Neuronal stem cell (in vitro differentiated cells): ENCODE data around the gene MED4.

ENCODE experiments used
- DNase-seq: peaks from one replicate; pipeline ENCODE4 v3.0.0-alpha.2; 2013; ENCODE audit warnings: low spot score
- H2AFZ ChIP-seq: one replicate; pipeline ENCODE4 v1.6.1; 2013; ENCODE audit warnings: mild to moderate bottlenecking, low read length, inconsistent platforms
- H2AK5ac ChIP-seq: 2 replicates; pipeline ENCODE4 v1.6.1; 2013; ENCODE audit warnings: low read depth, mild to moderate bottlenecking, inconsistent platforms, low read length, moderate library complexity, mixed read lengths
- H2BK120ac ChIP-seq: 2 replicates; pipeline ENCODE4 v1.6.1; 2013; ENCODE audit warnings: low read depth, mild to moderate bottlenecking, inconsistent platforms, low read length, moderate library complexity, mixed read lengths
- H2BK12ac ChIP-seq: one replicate; pipeline ENCODE4 v1.6.1; 2013; ENCODE audit warnings: low read length, inconsistent platforms
- H2BK15ac ChIP-seq: 2 replicates; pipeline ENCODE4 v1.6.1; 2013; ENCODE audit warnings: mild to moderate bottlenecking, low read length, inconsistent platforms, mixed read lengths
- H2BK5ac ChIP-seq: one replicate; pipeline ENCODE4 v1.6.1; 2013; ENCODE audit warnings: inconsistent platforms, mild to moderate bottlenecking, low read length, moderate library complexity
- H3K14ac ChIP-seq: one replicate; pipeline ENCODE4 v1.6.1; 2013; ENCODE audit warnings: low read length, inconsistent platforms
- H3K18ac ChIP-seq: 2 replicates; pipeline ENCODE4 v1.6.1; 2013; ENCODE audit warnings: low read length, inconsistent platforms
- H3K23ac ChIP-seq: 2 replicates; pipeline ENCODE4 v1.6.1; 2013; ENCODE audit warnings: low read depth, mild to moderate bottlenecking, mixed read lengths, low read length, inconsistent platforms; ENCODE audit not compliant: poor library complexity
- H3K27ac ChIP-seq: replicated peaks from 3 replicates; pipeline ENCODE4 v1.5.1; 2013; ENCODE audit warnings: low read length, inconsistent platforms
- H3K27me3 ChIP-seq, 3 experiments: 2 replicates each; pipeline ENCODE4 v1.6.1; 2013; ENCODE audit warnings: low read length in 3 of 3, mild to moderate bottlenecking in 2 of 3, inconsistent platforms in 1 of 3, low read depth in 1 of 3, mixed read lengths in 1 of 3, moderate library complexity in 1 of 3; ENCODE audit not compliant: control insufficient read depth in 3 of 3, insufficient read depth in 3 of 3
- H3K36me3 ChIP-seq, 2 donors: replicated peaks in 1 of 2; 2 replicates each; pipeline ENCODE4 v1.6.1; 2013; ENCODE audit warnings: low read length in 2 of 2; ENCODE audit not compliant: control insufficient read depth in 2 of 2, insufficient read depth in 2 of 2
- H3K4ac ChIP-seq: 2 replicates; pipeline ENCODE4 v1.6.1; 2013; ENCODE audit warnings: inconsistent platforms, mild to moderate bottlenecking, low read length, moderate library complexity
- H3K4me1 ChIP-seq, 2 donors: 1 replicate in 1 of 2; 2 replicates in 1 of 2; pipeline ENCODE4 v1.6.1; 2013; ENCODE audit warnings: low read length in 2 of 2, low read depth in 1 of 2; ENCODE audit not compliant: control insufficient read depth in 2 of 2, insufficient read depth in 1 of 2
- H3K4me2 ChIP-seq: one replicate; pipeline ENCODE4 v1.6.1; 2013; ENCODE audit warnings: mild to moderate bottlenecking, low read length, inconsistent platforms; ENCODE audit not compliant: insufficient read depth, poor library complexity, severe bottlenecking
- H3K4me3 ChIP-seq, 2 donors: 2 replicates each; pipeline ENCODE4 v1.5.1; 2013; ENCODE audit warnings: low read length in 2 of 2, mild to moderate bottlenecking in 2 of 2, inconsistent platforms in 1 of 2, moderate library complexity in 1 of 2
- H3K79me1 ChIP-seq: one replicate; pipeline ENCODE4 v1.6.1; 2013; ENCODE audit warnings: low read depth, mild to moderate bottlenecking, inconsistent platforms, low read length, moderate library complexity
- H3K9ac ChIP-seq: one replicate; pipeline ENCODE4 v1.6.1; 2013; ENCODE audit warnings: mild to moderate bottlenecking, low read depth, low read length, inconsistent platforms; ENCODE audit not compliant: poor library complexity
- H3K9me3 ChIP-seq, 2 donors: replicated peaks in 1 of 2; 2 replicates each; pipeline versions ENCODE3 to v1.6.1; 2013; ENCODE audit warnings: low read length in 2 of 2, mild to moderate bottlenecking in 2 of 2, inconsistent platforms in 1 of 2, low read depth in 1 of 2, mixed read lengths in 1 of 2, moderate library complexity in 1 of 2; ENCODE audit not compliant: control insufficient read depth in 2 of 2, insufficient read depth in 1 of 2
- H4K8ac ChIP-seq: one replicate; pipeline ENCODE4 v1.6.1; 2013; ENCODE audit warnings: low read depth, mild to moderate bottlenecking, inconsistent platforms, low read length, moderate library complexity
- H4K91ac ChIP-seq: one replicate; pipeline ENCODE4 v1.6.1; 2013; ENCODE audit warnings: low read length, low read depth, mild to moderate bottlenecking, inconsistent platforms; ENCODE audit not compliant: poor library complexity
- WGBS, 2 donors: extraction: QIAGEN DNeasy Blood & Tissue Kit; methylation state at CpG; one replicate each; pipeline ENCODE4 v1.1.7; 2013; ENCODE audit warnings: missing lambda C conversion rate in 2 of 2, mixed read lengths in 1 of 2; ENCODE audit not compliant: insufficient read length in 2 of 2, insufficient replicate concordance in 1 of 2; ENCODE audit errors: extremely low coverage in 2 of 2; 5-methylcytosine and 5-hydroxymethylcytosine counted together

MED4 gene

GRCh38 chr13:48040896-48041295 is 54.0 kb downstream of the MED4 start:
- peaks cover 0 to 4% of the 10 kb centered on the region in 2 donors for H3K4me1 ChIP-seq
- no peak overlapping the region for H2BK5ac ChIP-seq
- no peak overlapping the region for H3K9ac ChIP-seq
- peaks cover 2% of the 10 kb centered on the region in 2 donors for H3K9me3 ChIP-seq
- no peak overlapping the region for H2AK5ac ChIP-seq
- no peak overlapping the region for H3K4ac ChIP-seq
- H2BK15ac ChIP-seq, result no peak overlapping the region
- H2AFZ ChIP-seq, result no peak overlapping the region
- no peak overlapping the region for H2BK120ac ChIP-seq
- H3K27me3 ChIP-seq, result no peaks in the 10 kb centered on the region
- H3K23ac ChIP-seq, result no peak overlapping the region
- no peaks in the 10 kb centered on the region for H3K79me1 ChIP-seq
- peaks cover 6 to 59% of the 10 kb centered on the region in 2 donors for H3K36me3 ChIP-seq
- WGBS, 2 donors, result no CpG with 5 or more reads among the region's 1 CpG
- no peak overlapping the region for H3K4me2 ChIP-seq
- no peak overlapping the region for H3K4me3 ChIP-seq
- no peak overlapping the region for H4K91ac ChIP-seq
- no peak overlapping the region for H2BK12ac ChIP-seq
- no peak overlapping the region for H4K8ac ChIP-seq
- H3K18ac ChIP-seq, result no peak overlapping the region
- no peak for DNase-seq
- H3K14ac ChIP-seq, result no peak overlapping the region
- no peak overlapping the region for H3K27ac ChIP-seq

- H3K36me3 ChIP-seq, result peaks cover 6 to 53% of the 10 kb centered on the region in 2 donors
- no peak overlapping the region for H3K4me3 ChIP-seq
These were observed 54.9 kb downstream of the MED4 start for GRCh38 chr13:48040049-48040448.

GRCh38 chr13:48038761-48039160 is 56.1 kb downstream of the MED4 start:
- H3K27ac ChIP-seq, result no peak overlapping the region
- no peak for DNase-seq
- H3K9ac ChIP-seq, result no peak overlapping the region
- H2BK120ac ChIP-seq, result no peak overlapping the region
- H2BK12ac ChIP-seq, result no peak overlapping the region
- peak overlapping the region; percentile 14 for H3K4me2 ChIP-seq
- no peaks in the 10 kb centered on the region for H3K79me1 ChIP-seq
- H3K4me1 ChIP-seq, result peaks cover 0 to 4% of the 10 kb centered on the region in 2 donors
- no peak overlapping the region for H3K14ac ChIP-seq
- no peaks in the 10 kb centered on the region for H3K27me3 ChIP-seq
- H3K36me3 ChIP-seq, result peaks cover 6 to 46% of the 10 kb centered on the region in 2 donors
- peak overlapping the region in 1 of 2 donors; percentile 72 for H3K4me3 ChIP-seq
- no CpG with 5 or more reads among the region's 1 CpG for WGBS, 2 donors
- H4K8ac ChIP-seq, result no peak overlapping the region
- no peak overlapping the region for H2AK5ac ChIP-seq
- H3K4ac ChIP-seq, result no peak overlapping the region
- H2AFZ ChIP-seq, result no peak overlapping the region
- no peak overlapping the region for H2BK15ac ChIP-seq
- peaks cover 2% of the 10 kb centered on the region in 2 donors for H3K9me3 ChIP-seq
- no peak overlapping the region for H3K18ac ChIP-seq
- H3K23ac ChIP-seq, result no peak overlapping the region
- H2BK5ac ChIP-seq, result no peak overlapping the region
- H4K91ac ChIP-seq, result no peak overlapping the region

More at GRCh38 chr13:48040049-48040448, 54.9 kb downstream of the MED4 start:
- Histone ChIP-seq H3K23ac (no peak overlapping the region), H2BK12ac (no peak overlapping the region), H2BK15ac (no peak overlapping the region), H4K8ac (no peak overlapping the region), H2AFZ (no peak overlapping the region), H3K14ac (no peak overlapping the region), H2AK5ac (no peak overlapping the region), H3K4me1 (peaks cover 0 to 4% of the 10 kb centered on the region in 2 donors), H3K27me3 (no peaks in the 10 kb centered on the region), H3K9me3 (peaks cover 2% of the 10 kb centered on the region in 2 donors), H3K18ac (no peak overlapping the region), H3K9ac (no peak overlapping the region), H3K4ac (no peak overlapping the region), H3K79me1 (no peaks in the 10 kb centered on the region), H2BK120ac (no peak overlapping the region), H3K27ac (no peak overlapping the region), H4K91ac (no peak overlapping the region), H3K4me2 (no peak overlapping the region), H2BK5ac (no peak overlapping the region)
- no peak for DNase-seq

- Histone ChIP-seq H2BK12ac (no peak within 1 kb of the TSS), H2AFZ (peak within 1 kb of the TSS; percentile 94), H2BK120ac (no peak within 1 kb of the TSS), H3K4me3 (peak within 1 kb of the TSS; percentile 72 to 84), H2AK5ac (no peak within 1 kb of the TSS), H3K4me1 (peaks cover 0 to 4% of the 10 kb centered on the region in 2 donors), H3K4ac (no peak within 1 kb of the TSS), H2BK15ac (no peak within 1 kb of the TSS), H4K91ac (no peak within 1 kb of the TSS), H3K9ac (peak within 1 kb of the TSS; percentile 90), H3K9me3 (peaks cover 3 to 6% of the 10 kb centered on the region in 2 donors), H2BK5ac (no peak within 1 kb of the TSS), H3K36me3 (peaks cover 7 to 34% of the 10 kb centered on the region in 2 donors), H3K27ac (peak within 1 kb of the TSS; percentile 94), H3K14ac (no peak within 1 kb of the TSS), H3K18ac (peak within 1 kb of the TSS; percentile 99), H3K27me3 (no peaks in the 10 kb centered on the region), H3K79me1 (no peaks in the 10 kb centered on the region), H4K8ac (no peak within 1 kb of the TSS), H3K4me2 (peak within 1 kb of the TSS; percentile 78), H3K23ac (peak within 1 kb of the TSS; percentile 66)
- no CpG with 5 or more reads among the region's 82 CpGs for WGBS, 2 donors
- DNase-seq, result peak; percentile 91
These were observed 57.3 kb downstream of the MED4 start, which contains the start of gene NUDT15 for GRCh38 chr13:48037346-48038173. Gene NUDT15 (plus strand): TSS chr13:48037726. CDS start chr13:48037747, 21 bp downstream.
